PC-3 (cell line): Measurements from ENCODE around the gene FXYD5. TPM values are rescaled to one million over a fixed set of nuclear protein-coding genes. Genes with fewer than 3 reads are reported as not detected.

Experiments
- ATAC-seq: fragments of 200-7000 bp; cut with Tn5 transposase; 2 replicates; pipeline ENCODE4 v1.9.1; 2020; ENCODE audit warnings: mild to moderate bottlenecking, moderate library complexity
- Bru-seq: library from RNA; stranded (reverse); fragments of 400-500 nt; gene quantifications from one replicate; lab custom pipeline; 2021; lab: Mats Ljungman, UMichigan
- BruChase-seq, 2 experiments: library from RNA; stranded (reverse); fragments of 400-500 nt; gene quantifications; one replicate each; lab custom pipeline; 2021; lab: Mats Ljungman, UMichigan
- BruUV-seq: library from RNA; stranded (reverse); fragments of 400-500 nt; replicated peaks from 2 replicates; lab custom pipeline; 2021; lab: Mats Ljungman, UMichigan
- CTCF ChIA-PET: fragments of 300-600 bp; sonication (Branson Sonifier 250); formaldehyde crosslinking; loops from one replicate; lab custom pipeline; 2022; ENCODE audit warnings: antibody characterized with exemption; lab: Charles Lee
- POLR2A ChIA-PET: fragments of 300-600 bp; sonication (Branson Sonifier 250); formaldehyde crosslinking; loops from one replicate; lab custom pipeline; 2022; ENCODE audit warnings: antibody characterized with exemption; ENCODE audit not compliant: unreplicated experiment; lab: Charles Lee
- DNase-seq: peaks from one replicate; pipeline ENCODE4 v3.0.0-alpha.2; 2015
- H2AFZ ChIP-seq: fragments of 300-600 bp; sonication (generic); 2 replicates; pipeline ENCODE4 v1.6.0; 2016; ENCODE audit warnings: antibody characterized with exemption, low read length
- H3F3A ChIP-seq: fragments of 300-600 bp; sonication (generic); one replicate; pipeline ENCODE4 v1.6.0; 2017; ENCODE audit warnings: antibody characterized with exemption, low read length, control low read depth, mild to moderate bottlenecking; ENCODE audit not compliant: unreplicated experiment
- H3K27ac ChIP-seq: fragments of 300-600 bp; sonication (generic); 2 replicates; pipeline ENCODE4 v1.5.1; 2016; ENCODE audit warnings: mild to moderate bottlenecking, low read length
- H3K27me3 ChIP-seq: fragments of 300-600 bp; sonication (generic); 2 replicates; pipeline ENCODE4 v1.6.1; 2016; ENCODE audit warnings: low read length, mixed read lengths
- H3K36me3 ChIP-seq: fragments of 300-600 bp; sonication (generic); 2 replicates; pipeline ENCODE4 v1.6.1; 2016; ENCODE audit warnings: low read depth, mixed run types, low read length, mixed read lengths
- H3K4me1 ChIP-seq: fragments of 300-600 bp; sonication (generic); 2 replicates; pipeline ENCODE4 v1.5.1; 2016; ENCODE audit warnings: low read length; ENCODE audit not compliant: insufficient read depth
- H3K4me2 ChIP-seq: fragments of 300-600 bp; sonication (generic); 2 replicates; pipeline ENCODE4 v1.6.0; 2016; ENCODE audit warnings: low read length
- H3K4me3 ChIP-seq: fragments of 300-600 bp; sonication (generic); 2 replicates; pipeline ENCODE4 v1.5.1; 2016; ENCODE audit warnings: mild to moderate bottlenecking, low read length, mixed read lengths
- H3K79me2 ChIP-seq: fragments of 300-600 bp; sonication (generic); 2 replicates; pipeline ENCODE4 v1.6.1; 2017; ENCODE audit warnings: low read length, mixed read lengths
- H3K9ac ChIP-seq: fragments of 300-600 bp; sonication (generic); 2 replicates; pipeline ENCODE4 v1.6.0; 2016; ENCODE audit warnings: mild to moderate bottlenecking, low read length
- H3K9me2 ChIP-seq: fragments of 300-600 bp; sonication (generic); replicated peaks from 2 replicates; pipeline ENCODE4 v1.6.1; 2016; ENCODE audit warnings: mixed run types, low read length, mixed read lengths
- H3K9me3 ChIP-seq: fragments of 300-600 bp; sonication (generic); 2 replicates; pipeline ENCODE4 v1.6.1; 2016; ENCODE audit warnings: low read length, mixed read lengths
- H4K20me1 ChIP-seq: fragments of 300-600 bp; sonication (generic); 2 replicates; pipeline ENCODE4 v1.6.1; 2016; ENCODE audit warnings: low read length, mixed read lengths
- CTCF ChIP-seq: fragments of 300-600 bp; sonication (generic); conservative IDR thresholded peaks from 2 replicates; pipeline ENCODE4 v1.5.1; 2017; ENCODE audit warnings: antibody characterized with exemption, low read depth, mild to moderate bottlenecking, low read length
- EZH2 ChIP-seq: fragments of 300-600 bp; sonication (generic); IDR thresholded peaks from one replicate; pipeline ENCODE4 v1.6.1; 2017; ENCODE audit warnings: antibody characterized with exemption, mild to moderate bottlenecking, low read length; ENCODE audit not compliant: unreplicated experiment
- EZH2phosphoT487 ChIP-seq: fragments of 300-600 bp; sonication (generic); IDR thresholded peaks from 2 replicates; pipeline ENCODE4 v1.6.1; 2018; ENCODE audit warnings: mild to moderate bottlenecking, antibody characterized with exemption, low read length, borderline replicate concordance
- intact Hi-C: fragments of 100-400 bp; cut with micrococcal nuclease; formaldehyde crosslinking; loops from 2 replicates; pipeline ENCODE4 v1.9.0; 2023
- long read RNA-seq: library from polyadenylated mRNA; unstranded; transcript quantifications from one replicate; pipeline ENCODE4 v2.0.0, GENCODE V29; 2021; ENCODE audit not compliant: unreplicated experiment
- total RNA-seq: library from RNA; depleted of rRNA; stranded (reverse); fragments of >200 nt; gene quantifications from 2 replicates; pipeline ENCODE4 v1.2.3, GENCODE V29; 2014; rRNA removed

FXYD5 gene
- total RNA-seq (114 and 123 TPM in 2 replicates), Bru-seq, nascent RNA (percentile 69 among the genes with signal in this experiment), BruChase-seq, experiment 1, labeled RNA remaining after a 6-hour chase (percentile 69 among the genes with signal in this experiment), BruChase-seq, experiment 2, labeled RNA remaining after a 2-hour chase (percentile 67 among the genes with signal in this experiment)
- long read RNA-seq, transcript FXYD5-204 (9 exons, 872 nt) = major isoform, 21 of 41 reads
- long read RNA-seq, partial matches to known transcripts = 12 of 41 reads
- long read RNA-seq, other reads (novel, unspliced or antisense) = 3 of 41 reads

GRCh38 chr19:35154525-35155406 lies at the start of gene FXYD5:
TSS of gene FXYD5 (plus strand) at chr19:35154735. CDS start at chr19:35155551, 816 bp downstream.
- peak within 1 kb of the TSS; percentile 74 for H2AFZ ChIP-seq
- peak within 1 kb of the TSS; percentile 62 for H3K27ac ChIP-seq
- peak; percentile 70 for DNase-seq
- H3K9ac ChIP-seq = peak within 1 kb of the TSS; percentile 88
- ChIA-PET POLR2A (interaction anchor here (0.7 kb wide), 1 partner anchor 183 kb away, joined by 26 read pairs; no protein-coding TSS in a partner anchor), CTCF (interaction anchor here (0.5 to 0.7 kb wide), 2 partner anchors 13 to 14 kb away, joined by 3 to 4 read pairs; no protein-coding TSS in a partner anchor)
- no peaks in the 10 kb centered on the region for H3K9me3 ChIP-seq
- H3K27me3 ChIP-seq = no peaks in the 10 kb centered on the region
- H3K9me2 ChIP-seq = no peaks in the 10 kb centered on the region
- no peaks in the 10 kb centered on the region for H3F3A ChIP-seq
- peak within 1 kb of the TSS; percentile 75 for H3K4me3 ChIP-seq
- H3K4me2 ChIP-seq = peak within 1 kb of the TSS; percentile 98
- H3K4me1 ChIP-seq = peaks cover 14% of the 10 kb centered on the region
- no TSS peak for BruUV-seq
- TF ChIP-seq EZH2phosphoT487 = no peak
- no peak for TF ChIP-seq CTCF
- TF ChIP-seq EZH2 = no peak
- H3K79me2 ChIP-seq = peaks cover 34% of the 10 kb centered on the region
- H3K36me3 ChIP-seq = peaks cover 18% of the 10 kb centered on the region
- peak; percentile 85 for ATAC-seq
- peaks cover 13% of the 10 kb centered on the region; the same call in 1 of the 2 replicates for H4K20me1 ChIP-seq
- intact Hi-C loops = no loop called here

GRCh38 chr19:35105047-35105410 lies 49.5 kb upstream of the FXYD5 start:
- Histone ChIP-seq H3K4me1 (peaks cover 7% of the 10 kb centered on the region), H3K9ac (no peak overlapping the region), H3K27me3 (no peaks in the 10 kb centered on the region), H4K20me1 (no peaks in the 10 kb centered on the region), H3K9me3 (no peaks in the 10 kb centered on the region), H3F3A (no peaks in the 10 kb centered on the region), H3K79me2 (no peaks in the 10 kb centered on the region), H3K27ac (no peak overlapping the region), H3K36me3 (no peaks in the 10 kb centered on the region), H3K4me2 (no peak overlapping the region), H2AFZ (no peak overlapping the region), H3K9me2 (no peaks in the 10 kb centered on the region), H3K4me3 (no peak overlapping the region)
- CTCF ChIA-PET = no interaction called here
- intact Hi-C loops = no loop called here
- no peak for TF ChIP-seq EZH2phosphoT487
- no peak for TF ChIP-seq EZH2
- no peak for TF ChIP-seq CTCF
- no peak for DNase-seq
- no TSS peak for BruUV-seq
- POLR2A ChIA-PET = no interaction called here
- ATAC-seq = no peak
